GDM1 (cell line): ENCODE results near the gene PPP1R14B.
A peak's percentile ranks its signal among the peaks of the same experiment; 100 is the strongest.

Source experiments
- DNase-seq: peaks from one replicate; lab custom pipeline; 2025; lab: John Stamatoyannopoulos, UW

Gene PPP1R14B, protein sequence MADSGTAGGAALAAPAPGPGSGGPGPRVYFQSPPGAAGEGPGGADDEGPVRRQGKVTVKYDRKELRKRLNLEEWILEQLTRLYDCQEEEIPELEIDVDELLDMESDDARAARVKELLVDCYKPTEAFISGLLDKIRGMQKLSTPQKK

DNA sequence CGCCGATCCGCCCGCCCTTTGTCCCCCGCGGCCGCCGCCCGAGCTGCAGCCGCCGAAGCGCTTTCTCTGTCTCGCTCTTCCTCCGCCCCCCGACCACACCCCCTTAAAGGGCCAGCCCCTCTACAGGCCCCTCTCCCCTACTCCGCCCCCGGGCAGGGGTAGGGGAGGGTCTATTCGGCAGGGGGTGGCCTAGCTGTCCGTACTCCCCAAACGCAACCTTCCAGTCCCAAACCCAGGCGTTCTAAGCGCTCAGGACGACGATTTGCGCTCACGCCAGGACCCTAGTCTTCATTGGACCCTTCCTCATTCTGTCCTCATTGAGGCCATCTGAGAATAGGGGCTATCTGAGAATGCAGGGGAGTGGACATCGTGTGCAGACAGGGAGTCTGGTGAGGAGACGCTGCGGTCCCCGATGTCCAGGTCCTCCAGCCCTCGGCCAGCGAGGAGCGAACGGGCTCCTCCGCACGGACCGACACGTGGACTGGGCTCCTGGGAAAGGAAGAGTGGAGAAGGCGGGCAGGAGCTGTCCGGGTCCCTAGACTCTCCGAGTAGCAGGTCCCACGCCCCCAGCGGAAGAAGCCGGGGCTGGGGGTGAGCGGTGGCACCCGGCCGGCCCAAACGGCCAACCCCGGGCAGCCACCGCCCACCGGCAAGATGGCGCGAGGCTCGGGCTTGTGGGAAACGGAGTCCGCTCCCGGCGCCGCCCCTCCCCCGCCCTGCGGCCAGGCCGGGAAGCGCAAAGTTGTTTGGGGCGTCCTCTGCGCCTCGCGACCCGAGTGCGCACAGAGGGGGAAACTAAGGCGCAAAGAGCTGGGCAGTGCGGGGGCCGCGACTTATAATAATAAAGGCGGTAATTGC lies at the start of gene PPP1R14B:
TSS of gene PPP1R14B (minus strand) at position 73 of the 858 bp plus-strand sequence. CDS start 270 bp downstream, outside the sequence.
- peak; percentile 69 for DNase-seq

GRCh38 chr11:64296236-64296635 lies 49.5 kb upstream of the PPP1R14B start:
- DNase-seq, result no peak

GRCh38 chr11:64295760-64296159 lies 49.0 kb upstream of the PPP1R14B start:
- DNase-seq, result no peak

- no peak for DNase-seq
Observed at GRCh38 chr11:64294774-64295173, 48.0 kb upstream of the PPP1R14B start.

GRCh38 chr11:64292460-64293254 lies 45.9 kb upstream of the PPP1R14B start:
- DNase-seq, result no peak

GRCh38 chr11:64291752-64292459 lies 45.2 kb upstream of the PPP1R14B start:
- DNase-seq, result no peak

DNA sequence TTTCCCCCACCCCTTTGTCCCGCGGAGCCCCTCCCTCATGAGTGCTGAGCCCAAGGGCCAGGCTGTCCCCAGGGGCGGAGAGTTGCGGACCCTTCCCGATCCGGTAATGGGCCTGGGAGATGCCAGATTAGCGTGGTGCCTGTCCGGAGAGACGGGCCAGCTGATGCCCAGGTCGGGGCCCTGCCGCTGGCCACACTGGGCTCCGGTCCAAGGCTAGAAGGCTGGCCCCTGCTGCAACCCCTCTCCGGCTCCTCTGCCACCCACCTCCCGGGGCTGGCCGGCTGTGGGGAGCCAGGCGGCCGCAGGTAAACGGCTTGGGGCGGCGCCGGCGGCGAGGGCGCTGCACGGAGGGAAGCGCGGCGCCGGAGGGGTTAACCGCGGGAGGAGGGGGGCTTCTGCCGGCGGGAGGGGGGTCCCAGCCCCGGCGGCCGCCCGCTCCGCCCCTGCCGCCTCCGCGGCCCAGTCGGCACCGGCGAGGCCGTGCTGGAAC lies 44.6 kb upstream of the PPP1R14B start, which contains the start of gene KCNK4:
TSS of gene KCNK4 (plus strand) at position 41 of the 490 bp plus-strand sequence. CDS start 1,717 bp downstream, outside the sequence.
- no peak for DNase-seq

DNA sequence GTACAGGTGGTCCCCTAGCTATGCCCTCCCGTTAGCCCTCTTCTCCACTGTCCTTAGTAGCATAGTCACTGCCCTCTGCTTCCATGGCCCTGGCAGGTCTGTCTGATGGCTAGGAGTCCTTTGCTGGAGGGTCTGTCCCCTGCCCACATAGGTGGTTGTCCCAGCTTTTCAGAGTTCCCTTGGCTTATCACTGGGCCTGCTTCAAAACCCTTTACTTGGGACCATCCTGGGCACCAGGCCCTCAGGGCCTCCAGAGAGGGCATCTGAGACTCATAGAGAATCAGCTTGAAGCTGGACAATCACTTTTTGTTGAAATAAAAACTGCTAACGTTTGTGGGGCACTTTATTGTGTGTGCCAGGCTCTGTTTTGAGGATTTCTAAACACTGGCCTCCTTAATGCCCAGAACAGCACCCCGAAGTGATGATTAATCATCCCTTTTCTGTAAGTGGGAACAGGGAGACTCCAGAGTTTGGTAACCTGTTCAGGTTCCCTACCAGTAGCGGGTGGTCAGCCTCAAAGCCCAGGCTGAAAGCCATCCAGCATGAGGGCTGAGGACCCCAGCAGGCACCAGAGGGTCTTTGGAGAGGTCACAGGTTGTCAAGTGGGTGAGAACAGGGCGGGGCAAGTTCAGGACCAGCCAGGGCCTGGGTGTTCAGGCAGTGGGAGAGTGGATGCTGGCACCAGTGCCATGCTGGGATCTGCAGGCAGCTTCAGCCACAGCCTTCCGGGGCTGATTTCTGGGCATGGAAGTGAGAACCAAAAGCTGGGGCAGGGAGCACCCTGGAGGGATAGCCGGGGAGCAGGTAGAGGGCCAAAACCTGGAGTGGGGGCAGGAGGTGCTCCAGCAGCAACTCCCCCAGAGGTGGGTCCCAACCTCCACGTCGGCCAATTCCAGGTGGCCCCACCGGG lies 43.9 kb upstream of the PPP1R14B start:
- DNase-seq, result no peak

DNA sequence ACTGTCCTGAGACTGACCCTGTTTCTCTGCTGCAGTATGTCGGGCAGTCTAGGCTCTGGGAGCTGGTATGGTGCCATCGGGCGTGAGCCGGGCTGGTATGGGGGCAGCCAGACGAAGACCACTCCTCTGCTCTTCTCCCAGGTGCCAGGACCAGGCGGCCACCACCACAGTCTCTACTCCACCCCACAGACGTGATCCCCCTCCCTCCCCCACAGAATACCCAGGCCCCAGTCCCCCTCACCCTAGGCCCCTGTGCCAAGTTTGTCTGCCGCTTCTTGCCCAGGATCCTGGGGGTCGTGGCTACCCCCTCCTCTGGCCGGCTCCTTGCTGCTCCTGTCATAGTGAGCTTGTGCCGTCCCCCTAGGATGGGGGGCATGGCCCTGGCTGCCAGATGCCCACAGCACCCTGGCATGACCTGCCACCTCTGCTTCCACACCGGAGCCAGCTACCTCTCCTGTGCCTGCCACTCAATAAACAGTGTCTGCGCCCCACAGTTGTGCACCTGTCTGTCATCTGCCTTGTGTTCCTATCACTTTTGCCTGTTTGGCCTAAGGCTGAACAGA lies 42.3 kb upstream of the PPP1R14B start:
- no peak for DNase-seq

DNA sequence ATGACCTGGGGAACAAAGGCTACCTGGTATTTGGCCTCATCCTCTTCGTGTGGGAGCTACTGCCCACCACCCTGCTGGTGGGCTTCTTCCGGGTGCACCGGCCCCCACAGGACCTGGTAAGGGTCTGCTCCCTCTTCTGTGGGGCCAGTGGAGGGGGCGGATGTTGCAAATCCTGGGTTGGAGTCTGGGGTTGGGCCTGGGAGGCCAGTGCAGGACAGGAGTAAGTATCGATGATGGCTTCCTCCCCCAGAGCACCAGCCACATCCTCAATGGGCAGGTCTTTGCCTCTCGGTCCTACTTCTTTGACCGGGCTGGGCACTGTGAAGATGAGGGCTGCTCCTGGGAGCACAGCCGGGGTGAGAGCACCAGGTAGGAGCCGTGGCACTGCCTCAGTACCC lies 41.6 kb upstream of the PPP1R14B start:
- DNase-seq, result no peak

GRCh38 chr11:64287676-64288352 lies 41.1 kb upstream of the PPP1R14B start:
- DNase-seq, result no peak

- no peak for DNase-seq
Observed at GRCh38 chr11:64286801-64287159, 40.0 kb upstream of the PPP1R14B start.

DNA sequence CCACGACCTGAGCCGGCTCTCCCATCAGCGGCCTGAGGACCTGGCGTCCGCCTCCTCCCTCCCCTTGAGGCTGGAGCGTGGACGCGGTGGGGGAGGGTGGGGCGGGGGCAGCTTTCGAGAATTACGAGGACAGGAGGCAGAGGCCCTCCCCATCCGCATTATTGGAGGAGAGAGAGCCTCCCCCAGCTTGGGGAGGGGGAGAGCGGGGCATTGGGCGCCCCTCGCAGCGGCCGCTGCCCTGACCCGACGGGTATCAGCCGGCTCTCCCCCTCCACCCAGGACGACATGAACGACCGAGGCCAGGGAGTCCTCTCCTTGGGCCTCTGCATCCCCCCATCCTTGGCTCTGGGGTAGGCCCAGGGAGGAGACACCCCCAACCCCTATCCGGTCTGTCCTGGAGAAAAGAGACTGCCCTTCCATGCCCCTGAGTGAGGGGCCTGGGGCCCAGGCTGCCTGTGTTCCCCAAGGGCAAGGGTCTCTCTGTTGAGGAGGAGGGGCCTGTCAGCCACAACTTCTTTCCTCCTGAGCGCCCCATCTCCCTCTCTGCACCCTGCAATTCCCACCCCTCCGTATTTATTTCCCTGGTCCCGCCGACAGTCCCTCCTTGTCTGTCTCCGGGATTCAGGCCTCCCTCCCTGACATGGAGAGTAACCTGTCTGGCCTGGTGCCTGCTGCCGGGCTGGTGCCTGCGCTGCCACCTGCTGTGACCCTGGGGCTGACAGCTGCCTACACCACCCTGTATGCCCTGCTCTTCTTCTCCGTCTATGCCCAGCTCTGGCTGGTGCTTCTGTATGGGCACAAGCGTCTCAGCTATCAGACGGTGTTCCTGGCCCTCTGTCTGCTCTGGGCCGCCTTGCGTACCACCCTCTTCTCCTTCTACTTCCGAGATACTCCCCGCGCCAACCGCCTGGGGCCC lies 39.4 kb upstream of the PPP1R14B start:
- DNase-seq, result no peak

- DNase-seq, result peak; percentile 67
Observed at GRCh38 chr11:64284962-64285884, 38.5 kb upstream of the PPP1R14B start, which contains the start of gene GPR137. TSS of gene GPR137 (plus strand) at chr11:64285848. CDS start at chr11:64286525, 677 bp downstream.

- peak; percentile 84 for DNase-seq
Observed at GRCh38 chr11:64284048-64284961, 37.6 kb upstream of the PPP1R14B start, which contains the start of gene BAD. TSS of gene BAD (minus strand) at chr11:64284665. CDS start at chr11:64284368, 297 bp downstream.

- no peak for DNase-seq
Observed at GRCh38 chr11:64283092-64283491, 36.3 kb upstream of the PPP1R14B start.
